Neuronal stem cell (in vitro differentiated cells): ENCODE measurements around the gene CLEC18A.
"Not testable (repeated sequence)": the region's sequence is repeated elsewhere in the genome, so short reads cannot be mapped to it uniquely, and the experiment has no call there.

Experiments
- DNase-seq: peaks from one replicate; pipeline ENCODE4 v3.0.0-alpha.2; 2013; ENCODE audit warnings: low spot score
- H2AFZ ChIP-seq: one replicate; pipeline ENCODE4 v1.6.1; 2013; ENCODE audit warnings: mild to moderate bottlenecking, low read length, inconsistent platforms
- H2AK5ac ChIP-seq: 2 replicates; pipeline ENCODE4 v1.6.1; 2013; ENCODE audit warnings: low read depth, mild to moderate bottlenecking, inconsistent platforms, low read length, moderate library complexity, mixed read lengths
- H2BK120ac ChIP-seq: 2 replicates; pipeline ENCODE4 v1.6.1; 2013; ENCODE audit warnings: low read depth, mild to moderate bottlenecking, inconsistent platforms, low read length, moderate library complexity, mixed read lengths
- H2BK12ac ChIP-seq: one replicate; pipeline ENCODE4 v1.6.1; 2013; ENCODE audit warnings: low read length, inconsistent platforms
- H2BK15ac ChIP-seq: 2 replicates; pipeline ENCODE4 v1.6.1; 2013; ENCODE audit warnings: mild to moderate bottlenecking, low read length, inconsistent platforms, mixed read lengths
- H2BK5ac ChIP-seq: one replicate; pipeline ENCODE4 v1.6.1; 2013; ENCODE audit warnings: inconsistent platforms, mild to moderate bottlenecking, low read length, moderate library complexity
- H3K14ac ChIP-seq: one replicate; pipeline ENCODE4 v1.6.1; 2013; ENCODE audit warnings: low read length, inconsistent platforms
- H3K18ac ChIP-seq: 2 replicates; pipeline ENCODE4 v1.6.1; 2013; ENCODE audit warnings: low read length, inconsistent platforms
- H3K23ac ChIP-seq: 2 replicates; pipeline ENCODE4 v1.6.1; 2013; ENCODE audit warnings: low read depth, mild to moderate bottlenecking, mixed read lengths, low read length, inconsistent platforms; ENCODE audit not compliant: poor library complexity
- H3K27ac ChIP-seq: replicated peaks from 3 replicates; pipeline ENCODE4 v1.5.1; 2013; ENCODE audit warnings: low read length, inconsistent platforms
- H3K27me3 ChIP-seq, 3 experiments: 2 replicates each; pipeline ENCODE4 v1.6.1; 2013; ENCODE audit warnings: low read length in 3 of 3, mild to moderate bottlenecking in 2 of 3, inconsistent platforms in 1 of 3, low read depth in 1 of 3, mixed read lengths in 1 of 3, moderate library complexity in 1 of 3; ENCODE audit not compliant: control insufficient read depth in 3 of 3, insufficient read depth in 3 of 3
- H3K36me3 ChIP-seq, 2 donors: replicated peaks in 1 of 2; 2 replicates each; pipeline ENCODE4 v1.6.1; 2013; ENCODE audit warnings: low read length in 2 of 2; ENCODE audit not compliant: control insufficient read depth in 2 of 2, insufficient read depth in 2 of 2
- H3K4ac ChIP-seq: 2 replicates; pipeline ENCODE4 v1.6.1; 2013; ENCODE audit warnings: inconsistent platforms, mild to moderate bottlenecking, low read length, moderate library complexity
- H3K4me1 ChIP-seq, 2 donors: 1 replicate in 1 of 2; 2 replicates in 1 of 2; pipeline ENCODE4 v1.6.1; 2013; ENCODE audit warnings: low read length in 2 of 2, low read depth in 1 of 2; ENCODE audit not compliant: control insufficient read depth in 2 of 2, insufficient read depth in 1 of 2
- H3K4me2 ChIP-seq: one replicate; pipeline ENCODE4 v1.6.1; 2013; ENCODE audit warnings: mild to moderate bottlenecking, low read length, inconsistent platforms; ENCODE audit not compliant: insufficient read depth, poor library complexity, severe bottlenecking
- H3K4me3 ChIP-seq, 2 donors: 2 replicates each; pipeline ENCODE4 v1.5.1; 2013; ENCODE audit warnings: low read length in 2 of 2, mild to moderate bottlenecking in 2 of 2, inconsistent platforms in 1 of 2, moderate library complexity in 1 of 2
- H3K79me1 ChIP-seq: one replicate; pipeline ENCODE4 v1.6.1; 2013; ENCODE audit warnings: low read depth, mild to moderate bottlenecking, inconsistent platforms, low read length, moderate library complexity
- H3K9ac ChIP-seq: one replicate; pipeline ENCODE4 v1.6.1; 2013; ENCODE audit warnings: mild to moderate bottlenecking, low read depth, low read length, inconsistent platforms; ENCODE audit not compliant: poor library complexity
- H3K9me3 ChIP-seq, 2 donors: replicated peaks in 1 of 2; 2 replicates each; pipeline versions ENCODE3 to v1.6.1; 2013; ENCODE audit warnings: low read length in 2 of 2, mild to moderate bottlenecking in 2 of 2, inconsistent platforms in 1 of 2, low read depth in 1 of 2, mixed read lengths in 1 of 2, moderate library complexity in 1 of 2; ENCODE audit not compliant: control insufficient read depth in 2 of 2, insufficient read depth in 1 of 2
- H4K8ac ChIP-seq: one replicate; pipeline ENCODE4 v1.6.1; 2013; ENCODE audit warnings: low read depth, mild to moderate bottlenecking, inconsistent platforms, low read length, moderate library complexity
- H4K91ac ChIP-seq: one replicate; pipeline ENCODE4 v1.6.1; 2013; ENCODE audit warnings: low read length, low read depth, mild to moderate bottlenecking, inconsistent platforms; ENCODE audit not compliant: poor library complexity
- WGBS, 2 donors: extraction: QIAGEN DNeasy Blood & Tissue Kit; methylation state at CpG; one replicate each; pipeline ENCODE4 v1.1.7; 2013; ENCODE audit warnings: missing lambda C conversion rate in 2 of 2, mixed read lengths in 1 of 2; ENCODE audit not compliant: insufficient read length in 2 of 2, insufficient replicate concordance in 1 of 2; ENCODE audit errors: extremely low coverage in 2 of 2; 5-methylcytosine and 5-hydroxymethylcytosine counted together

Gene CLEC18A

DNA sequence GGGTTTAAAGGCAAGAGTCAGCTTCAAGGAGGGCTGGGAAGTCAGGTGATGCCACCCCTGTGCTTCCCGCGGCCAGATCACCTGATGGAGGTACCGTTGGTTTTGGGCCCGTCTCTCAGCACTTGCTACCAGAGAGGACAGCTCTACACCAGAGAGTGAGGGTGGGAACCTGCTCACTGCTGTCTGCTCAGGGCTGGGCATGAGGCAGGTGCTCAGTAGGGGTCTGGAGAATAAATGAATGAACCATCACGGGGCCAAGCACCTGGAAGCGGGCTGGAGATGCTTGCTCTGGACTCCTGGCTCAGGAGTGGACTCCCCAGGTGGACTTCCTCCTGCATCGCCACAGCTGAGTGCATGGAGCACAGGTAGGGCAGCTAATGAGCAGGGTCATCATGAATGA lies 21.0 kb downstream of the CLEC18A start:
- H3K9me3 ChIP-seq, H3K4ac ChIP-seq, H3K36me3 ChIP-seq, H3K4me2 ChIP-seq, DNase-seq, H2BK120ac ChIP-seq, H2BK12ac ChIP-seq, H4K8ac ChIP-seq, H3K27ac ChIP-seq, H3K4me3 ChIP-seq, H3K18ac ChIP-seq, H3K9ac ChIP-seq, H4K91ac ChIP-seq, H2BK15ac ChIP-seq, H3K4me1 ChIP-seq, H2BK5ac ChIP-seq, H3K23ac ChIP-seq, H3K27me3 ChIP-seq, H2AFZ ChIP-seq, H3K79me1 ChIP-seq, H3K14ac ChIP-seq, H2AK5ac ChIP-seq: not testable (repeated sequence)
- WGBS, 2 donors: no CpG with 5 or more reads among the region's 7 CpGs

DNA sequence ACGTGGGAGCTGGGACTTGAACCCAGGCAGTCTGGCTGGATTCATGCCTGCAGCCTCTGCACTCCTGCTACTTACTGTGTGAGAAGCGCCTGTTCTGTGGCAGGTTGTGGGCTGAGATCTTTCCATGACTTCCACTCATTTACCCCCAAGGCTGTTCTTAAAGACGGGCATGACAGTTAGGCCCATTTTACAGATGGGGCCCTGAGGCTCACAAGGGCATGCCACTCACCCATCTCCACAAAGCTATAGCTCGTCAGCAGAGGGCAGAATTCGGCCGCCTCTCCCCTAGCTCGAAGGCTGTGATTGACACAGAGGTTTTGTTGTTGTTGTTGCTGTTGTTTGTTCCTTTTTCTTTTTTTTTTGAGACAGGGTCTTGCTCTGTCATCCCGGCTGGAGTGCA lies 21.8 kb downstream of the CLEC18A start:
- H2AFZ ChIP-seq, H4K8ac ChIP-seq, DNase-seq, H2BK12ac ChIP-seq, H3K14ac ChIP-seq, H3K18ac ChIP-seq, H3K27me3 ChIP-seq, H4K91ac ChIP-seq, H3K23ac ChIP-seq, H2BK120ac ChIP-seq, H3K4me2 ChIP-seq, H3K4ac ChIP-seq, H3K27ac ChIP-seq, H2BK5ac ChIP-seq, H3K36me3 ChIP-seq, H3K4me1 ChIP-seq, H3K9ac ChIP-seq, H3K4me3 ChIP-seq, H2BK15ac ChIP-seq, H2AK5ac ChIP-seq, H3K9me3 ChIP-seq, H3K79me1 ChIP-seq: not testable (repeated sequence)
- no CpG with 5 or more reads among the region's 8 CpGs for WGBS, 2 donors

DNA sequence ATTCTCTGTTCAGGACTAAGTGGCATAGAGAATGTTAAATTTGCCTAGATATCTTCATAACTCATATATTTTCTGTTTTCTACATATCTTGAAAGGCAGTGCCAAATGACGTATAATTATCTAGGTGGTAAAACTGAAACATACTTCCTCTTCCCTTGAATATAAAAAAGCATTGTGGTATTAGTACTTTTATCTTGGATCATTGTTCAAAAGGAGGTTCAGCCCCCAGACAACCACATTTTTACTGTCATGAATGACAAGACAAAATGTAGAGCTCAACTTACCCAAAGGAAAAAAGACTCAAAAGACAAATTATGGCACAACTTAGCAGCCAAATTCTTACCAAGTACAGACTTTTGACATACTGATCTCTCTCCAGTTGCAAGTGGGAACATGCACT lies 34.1 kb downstream of the CLEC18A start:
- H2BK15ac ChIP-seq, H2AFZ ChIP-seq, H3K27ac ChIP-seq, H3K27me3 ChIP-seq, H2BK5ac ChIP-seq, H3K79me1 ChIP-seq, H3K4me2 ChIP-seq, H3K23ac ChIP-seq, H3K4me1 ChIP-seq, DNase-seq, H3K14ac ChIP-seq, H3K4ac ChIP-seq, H2BK12ac ChIP-seq, H2AK5ac ChIP-seq, H4K8ac ChIP-seq, H3K9ac ChIP-seq, H3K36me3 ChIP-seq, H4K91ac ChIP-seq, H3K9me3 ChIP-seq, H3K4me3 ChIP-seq, H2BK120ac ChIP-seq, H3K18ac ChIP-seq: not testable (repeated sequence)
- no CpG with 5 or more reads among the region's 1 CpG for WGBS, 2 donors

DNA sequence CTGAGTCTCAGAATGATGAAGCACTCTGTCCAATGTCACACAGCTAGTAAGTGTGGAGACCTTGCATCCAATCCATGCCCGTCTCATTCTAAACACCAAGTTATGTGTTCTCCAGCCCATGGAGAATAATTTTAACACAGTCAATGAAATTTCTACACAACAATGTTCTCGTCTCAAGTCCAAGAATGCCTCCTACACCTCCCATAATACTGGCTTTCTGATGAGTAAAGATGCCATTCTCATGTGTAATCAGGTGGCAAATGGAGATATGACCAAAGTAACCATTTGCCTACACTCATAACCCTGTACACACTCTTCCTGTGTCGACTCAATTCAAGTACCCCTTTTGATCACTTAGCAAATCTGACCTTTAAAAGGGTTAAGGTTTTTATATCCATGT lies 46.8 kb downstream of the CLEC18A start:
- not testable (repeated sequence) for H2AK5ac ChIP-seq, H3K9ac ChIP-seq, H3K36me3 ChIP-seq, H2BK12ac ChIP-seq, H3K4me1 ChIP-seq, H3K27ac ChIP-seq, H4K8ac ChIP-seq, H3K4me3 ChIP-seq, DNase-seq, H4K91ac ChIP-seq, H2BK5ac ChIP-seq, H3K27me3 ChIP-seq, H3K4me2 ChIP-seq, H2AFZ ChIP-seq, H3K18ac ChIP-seq, H3K14ac ChIP-seq, H3K9me3 ChIP-seq, H2BK15ac ChIP-seq, H3K23ac ChIP-seq, H2BK120ac ChIP-seq, H3K79me1 ChIP-seq, H3K4ac ChIP-seq
- no CpG with 5 or more reads among the region's 3 CpGs for WGBS, 2 donors
